HEK293 (cell line): ENCODE measurements around the gene PACS1.

Experiments used
- CTCF ChIA-PET: fragments of 350-600 bp; formaldehyde crosslinking; extraction: SDS; loops from one replicate; lab custom pipeline; 2021; ENCODE audit warnings: antibody characterized with exemption; lab: Yijun Ruan, JAX
- POLR2A ChIA-PET: fragments of 300-600 bp; formaldehyde crosslinking; extraction: SDS; loops from one replicate; lab custom pipeline; 2020; ENCODE audit warnings: antibody characterized with exemption, inconsistent platforms; lab: Yijun Ruan, JAX
- H3K27ac ChIP-seq: fragments of 200-500 bp; sonication (Bioruptor generic); 2 replicates; pipeline ENCODE4 v1.5.1; 2014; ENCODE audit warnings: low read depth, low read length, control low read depth, inconsistent platforms; ENCODE audit errors: extremely low read depth
- H3K36me3 ChIP-seq, 2 experiments: fragments of 200-500 bp in 1 of 2; sonication (Bioruptor generic) in 1 of 2; 1 replicate in 1 of 2; 2 replicates in 1 of 2; pipeline ENCODE4 v1.5.1; 2014 to 2017; ENCODE audit warnings: inconsistent platforms in 2 of 2, low read length in 2 of 2; ENCODE audit not compliant: control insufficient read depth in 2 of 2, insufficient read depth in 1 of 2
- H3K4me1 ChIP-seq: fragments of 200-500 bp; sonication (Bioruptor generic); 2 replicates; pipeline ENCODE4 v1.5.1; 2014; ENCODE audit warnings: mild to moderate bottlenecking, low read length, inconsistent platforms; ENCODE audit not compliant: control insufficient read depth, insufficient read depth
- H3K4me3 ChIP-seq: 2 replicates; pipeline ENCODE4 v1.5.1; 2011; ENCODE audit warnings: low read depth, mild to moderate bottlenecking, control low read depth, low read length, moderate library complexity
- H3K9me3 ChIP-seq: fragments of 200-500 bp; sonication (Bioruptor generic); 2 replicates; pipeline ENCODE4 v1.5.1; 2014; ENCODE audit warnings: low read depth, low read length, inconsistent platforms; ENCODE audit not compliant: control insufficient read depth, insufficient read depth
- BCL11B ChIP-seq: fragments of 450-650 bp; formaldehyde crosslinking; IDR thresholded peaks from 2 replicates; pipeline ENCODE4 v1.5.1; 2016; ENCODE audit warnings: low read depth, missing biosample characterization, missing genetic modification characterization
- FEZF1 ChIP-seq: fragments of 450-650 bp; formaldehyde crosslinking; IDR thresholded peaks from 2 replicates; pipeline ENCODE4 v1.5.1; 2016; ENCODE audit warnings: missing biosample characterization, missing genetic modification characterization
- GLIS2 ChIP-seq: fragments of 450-650 bp; formaldehyde crosslinking; IDR thresholded peaks from 2 replicates; pipeline ENCODE4 v1.5.1; 2016; ENCODE audit warnings: missing biosample characterization, missing genetic modification characterization
- MZF1 ChIP-seq: fragments of 450-650 bp; formaldehyde crosslinking; IDR thresholded peaks from 2 replicates; pipeline ENCODE4 v1.5.1; 2017; ENCODE audit warnings: missing biosample characterization, missing genetic modification characterization, borderline replicate concordance
- SCRT2 ChIP-seq: fragments of 450-650 bp; formaldehyde crosslinking; IDR thresholded peaks from 2 replicates; pipeline ENCODE4 v1.5.1; 2016; ENCODE audit warnings: missing biosample characterization, missing genetic modification characterization
- TRIM28 ChIP-seq: IDR thresholded peaks from 2 replicates; pipeline ENCODE4 v1.6.1; 2011; ENCODE audit warnings: low read length, control low read depth, borderline replicate concordance
- ZBTB20 ChIP-seq: fragments of 450-650 bp; formaldehyde crosslinking; IDR thresholded peaks from 2 replicates; pipeline ENCODE4 v1.5.1; 2016; ENCODE audit warnings: missing biosample characterization, missing genetic modification characterization
- ZEB2 ChIP-seq: fragments of 450-650 bp; formaldehyde crosslinking; IDR thresholded peaks from 2 replicates; pipeline ENCODE4 v1.5.1; 2016; ENCODE audit warnings: missing biosample characterization, missing genetic modification characterization
- ZFP37 ChIP-seq: fragments of 450-650 bp; formaldehyde crosslinking; IDR thresholded peaks from 2 replicates; pipeline ENCODE4 v1.5.1; 2016; ENCODE audit warnings: missing biosample characterization, missing genetic modification characterization
- ZNF2 ChIP-seq: fragments of 450-650 bp; formaldehyde crosslinking; IDR thresholded peaks from 2 replicates; pipeline ENCODE4 v1.5.1; 2016; ENCODE audit warnings: missing biosample characterization, missing genetic modification characterization
- ZNF202 ChIP-seq: fragments of 450-650 bp; formaldehyde crosslinking; IDR thresholded peaks from 2 replicates; pipeline ENCODE4 v1.5.1; 2016; ENCODE audit warnings: missing biosample characterization, missing genetic modification characterization, borderline replicate concordance
- ZNF214 ChIP-seq: fragments of 450-650 bp; formaldehyde crosslinking; IDR thresholded peaks from 2 replicates; pipeline ENCODE4 v1.5.1; 2017; ENCODE audit warnings: missing biosample characterization, mild to moderate bottlenecking, missing genetic modification characterization, borderline replicate concordance
- ZNF266 ChIP-seq: fragments of 450-650 bp; formaldehyde crosslinking; IDR thresholded peaks from 2 replicates; pipeline ENCODE4 v1.5.1; 2016; ENCODE audit warnings: missing biosample characterization, missing genetic modification characterization, low read depth
- ZNF292 ChIP-seq: fragments of 450-650 bp; formaldehyde crosslinking; IDR thresholded peaks from 2 replicates; pipeline ENCODE4 v1.5.1; 2016; ENCODE audit warnings: low read depth, missing biosample characterization, missing genetic modification characterization, borderline replicate concordance
- ZNF354C ChIP-seq: fragments of 450-650 bp; formaldehyde crosslinking; IDR thresholded peaks from 2 replicates; pipeline ENCODE4 v1.5.1; 2016; ENCODE audit warnings: missing biosample characterization, missing genetic modification characterization, low read depth, borderline replicate concordance
- ZNF37A ChIP-seq: fragments of 450-650 bp; IDR thresholded peaks from 2 replicates; pipeline ENCODE4 v1.5.1; 2018; ENCODE audit warnings: missing biosample characterization, missing genetic modification characterization
- ZNF558 ChIP-seq: fragments of 450-650 bp; formaldehyde crosslinking; IDR thresholded peaks from 2 replicates; pipeline ENCODE4 v1.5.1; 2016; ENCODE audit warnings: missing biosample characterization, missing genetic modification characterization
- ZNF585B ChIP-seq: fragments of 450-650 bp; formaldehyde crosslinking; IDR thresholded peaks from 2 replicates; pipeline ENCODE4 v1.5.1; 2016; ENCODE audit warnings: missing biosample characterization, missing genetic modification characterization
- ZNF610 ChIP-seq: fragments of 450-650 bp; formaldehyde crosslinking; IDR thresholded peaks from 2 replicates; pipeline ENCODE4 v1.5.1; 2016; ENCODE audit warnings: missing biosample characterization, missing genetic modification characterization, borderline replicate concordance
- ZNF621 ChIP-seq: fragments of 450-650 bp; formaldehyde crosslinking; IDR thresholded peaks from 2 replicates; pipeline ENCODE4 v1.5.1; 2017; ENCODE audit warnings: missing biosample characterization, missing genetic modification characterization
- ZNF830 ChIP-seq: fragments of 450-650 bp; IDR thresholded peaks from 2 replicates; pipeline ENCODE4 v1.5.0; 2018; ENCODE audit warnings: missing biosample characterization, missing genetic modification characterization, low read depth, mild to moderate bottlenecking, moderate library complexity
- ZSCAN23 ChIP-seq: fragments of 450-650 bp; formaldehyde crosslinking; IDR thresholded peaks from 2 replicates; pipeline ENCODE4 v1.5.1; 2016; ENCODE audit warnings: missing biosample characterization, missing genetic modification characterization
- ZXDB ChIP-seq: fragments of 450-650 bp; formaldehyde crosslinking; IDR thresholded peaks from 2 replicates; pipeline ENCODE4 v1.5.1; 2016; ENCODE audit warnings: missing biosample characterization, missing genetic modification characterization
- TF ChIP-seq, protein P1 (sequence below): fragments of 450-650 bp; formaldehyde crosslinking; IDR thresholded peaks from 2 replicates; pipeline ENCODE4 v1.5.1; 2017; ENCODE audit warnings: missing biosample characterization, missing genetic modification characterization
- TF ChIP-seq, protein P2 (sequence below): fragments of 450-650 bp; formaldehyde crosslinking; optimal IDR thresholded peaks from 2 replicates; pipeline ENCODE3; 2016; ENCODE audit warnings: missing biosample characterization, mild to moderate bottlenecking, missing genetic modification characterization
- TF ChIP-seq, protein P3 (sequence below): fragments of 450-650 bp; formaldehyde crosslinking; IDR thresholded peaks from 2 replicates; pipeline ENCODE4 v1.5.1; 2017; ENCODE audit warnings: missing biosample characterization, missing genetic modification characterization
- TF ChIP-seq, protein P4 (sequence below): fragments of 450-650 bp; IDR thresholded peaks from 2 replicates; pipeline ENCODE4 v1.5.1; 2018; ENCODE audit warnings: missing biosample characterization, mild to moderate bottlenecking, missing genetic modification characterization
- TF ChIP-seq, protein P5 (sequence below): IDR thresholded peaks from 2 replicates; pipeline ENCODE4 v1.6.1; 2011; ENCODE audit warnings: mild to moderate bottlenecking, low read depth, low read length, borderline replicate concordance

Gene PACS1

DNA sequence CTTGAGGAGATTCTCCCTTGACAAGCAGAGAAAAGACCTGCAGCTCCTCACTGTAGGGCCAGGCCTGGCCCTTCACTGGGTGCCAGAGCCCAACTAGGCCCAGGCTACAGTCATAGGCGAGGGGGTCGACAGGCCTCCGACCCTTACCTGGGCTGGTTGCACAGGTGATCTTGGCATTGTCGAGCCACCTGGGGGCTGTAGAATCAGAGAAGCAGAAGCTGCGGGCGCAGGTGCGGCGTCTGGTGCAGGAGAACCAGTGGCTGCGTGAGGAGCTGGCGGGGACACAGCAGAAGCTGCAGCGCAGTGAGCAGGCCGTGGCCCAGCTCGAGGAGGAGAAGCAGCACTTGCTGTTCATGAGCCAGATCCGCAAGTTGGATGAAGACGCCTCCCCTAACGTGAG is 191.5 kb downstream of the PACS1 start (continued):
- TF ChIP-seq, protein P1, sequence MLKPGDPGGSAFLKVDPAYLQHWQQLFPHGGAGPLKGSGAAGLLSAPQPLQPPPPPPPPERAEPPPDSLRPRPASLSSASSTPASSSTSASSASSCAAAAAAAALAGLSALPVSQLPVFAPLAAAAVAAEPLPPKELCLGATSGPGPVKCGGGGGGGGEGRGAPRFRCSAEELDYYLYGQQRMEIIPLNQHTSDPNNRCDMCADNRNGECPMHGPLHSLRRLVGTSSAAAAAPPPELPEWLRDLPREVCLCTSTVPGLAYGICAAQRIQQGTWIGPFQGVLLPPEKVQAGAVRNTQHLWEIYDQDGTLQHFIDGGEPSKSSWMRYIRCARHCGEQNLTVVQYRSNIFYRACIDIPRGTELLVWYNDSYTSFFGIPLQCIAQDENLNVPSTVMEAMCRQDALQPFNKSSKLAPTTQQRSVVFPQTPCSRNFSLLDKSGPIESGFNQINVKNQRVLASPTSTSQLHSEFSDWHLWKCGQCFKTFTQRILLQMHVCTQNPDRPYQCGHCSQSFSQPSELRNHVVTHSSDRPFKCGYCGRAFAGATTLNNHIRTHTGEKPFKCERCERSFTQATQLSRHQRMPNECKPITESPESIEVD (tag by site-specific recombination), result no peak
- no peak for TF ChIP-seq GLIS2 (tag by site-specific recombination)
- no peak for TF ChIP-seq ZXDB (tag by site-specific recombination)
- TF ChIP-seq ZSCAN23 (tag by site-specific recombination), result no peak
- TF ChIP-seq FEZF1 (tag by site-specific recombination), result no peak

DNA sequence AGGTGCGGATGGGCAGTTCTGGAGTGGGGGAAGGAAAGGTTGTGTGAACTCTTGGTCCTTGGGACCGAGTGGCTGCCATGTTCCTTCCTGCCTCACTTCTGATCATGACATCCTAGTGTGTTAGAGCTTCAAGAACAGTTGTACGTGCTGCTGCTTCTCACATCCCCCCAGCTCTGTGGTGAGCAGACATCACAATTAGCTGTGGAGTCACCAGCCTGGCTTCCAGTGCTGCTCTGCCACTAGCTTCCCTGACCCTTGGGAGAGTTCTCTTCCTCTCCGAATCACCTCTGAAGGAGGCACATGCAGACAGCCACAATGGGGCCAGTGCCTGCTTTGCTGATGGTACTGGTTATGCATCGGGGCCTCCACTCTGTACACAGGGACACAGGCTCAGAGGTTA is 192.1 kb downstream of the PACS1 start:
- peaks cover 3 to 79% of the 10 kb centered on the region in 2 experiments; a peak in 1 of 3 replicates for H3K36me3 ChIP-seq
- CTCF ChIA-PET, result interaction anchor here (0.7 to 2.5 kb wide), 3 partner anchors 19 to 186 kb away, joined by 3 to 15 read pairs (median 4); no protein-coding TSS in a partner anchor
- H3K4me1 ChIP-seq, result no peaks in the 10 kb centered on the region
- no peak overlapping the region for H3K4me3 ChIP-seq
- H3K27ac ChIP-seq, result no peak overlapping the region
- no peak for TF ChIP-seq ZNF2 (tag by site-specific recombination)
- no peak for TF ChIP-seq ZNF830 (tag by site-specific recombination)
- no peak for TF ChIP-seq ZNF266 (tag by site-specific recombination)
- TF ChIP-seq ZFP37 (tag by site-specific recombination), result no peak
- TF ChIP-seq, protein P2, sequence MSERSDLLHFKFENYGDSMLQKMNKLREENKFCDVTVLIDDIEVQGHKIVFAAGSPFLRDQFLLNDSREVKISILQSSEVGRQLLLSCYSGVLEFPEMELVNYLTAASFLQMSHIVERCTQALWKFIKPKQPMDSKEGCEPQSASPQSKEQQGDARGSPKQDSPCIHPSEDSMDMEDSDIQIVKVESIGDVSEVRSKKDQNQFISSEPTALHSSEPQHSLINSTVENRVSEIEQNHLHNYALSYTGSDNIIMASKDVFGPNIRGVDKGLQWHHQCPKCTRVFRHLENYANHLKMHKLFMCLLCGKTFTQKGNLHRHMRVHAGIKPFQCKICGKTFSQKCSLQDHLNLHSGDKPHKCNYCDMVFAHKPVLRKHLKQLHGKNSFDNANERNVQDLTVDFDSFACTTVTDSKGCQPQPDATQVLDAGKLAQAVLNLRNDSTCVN (tag by site-specific recombination), result no peak
- no peak for TF ChIP-seq MZF1 (tag by site-specific recombination)
- TF ChIP-seq, protein P3, sequence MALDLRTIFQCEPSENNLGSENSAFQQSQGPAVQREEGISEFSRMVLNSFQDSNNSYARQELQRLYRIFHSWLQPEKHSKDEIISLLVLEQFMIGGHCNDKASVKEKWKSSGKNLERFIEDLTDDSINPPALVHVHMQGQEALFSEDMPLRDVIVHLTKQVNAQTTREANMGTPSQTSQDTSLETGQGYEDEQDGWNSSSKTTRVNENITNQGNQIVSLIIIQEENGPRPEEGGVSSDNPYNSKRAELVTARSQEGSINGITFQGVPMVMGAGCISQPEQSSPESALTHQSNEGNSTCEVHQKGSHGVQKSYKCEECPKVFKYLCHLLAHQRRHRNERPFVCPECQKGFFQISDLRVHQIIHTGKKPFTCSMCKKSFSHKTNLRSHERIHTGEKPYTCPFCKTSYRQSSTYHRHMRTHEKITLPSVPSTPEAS (tag by site-specific recombination), result no peak
- no peak for TF ChIP-seq ZNF214
- no peak for TF ChIP-seq TRIM28
- TF ChIP-seq, protein P4, sequence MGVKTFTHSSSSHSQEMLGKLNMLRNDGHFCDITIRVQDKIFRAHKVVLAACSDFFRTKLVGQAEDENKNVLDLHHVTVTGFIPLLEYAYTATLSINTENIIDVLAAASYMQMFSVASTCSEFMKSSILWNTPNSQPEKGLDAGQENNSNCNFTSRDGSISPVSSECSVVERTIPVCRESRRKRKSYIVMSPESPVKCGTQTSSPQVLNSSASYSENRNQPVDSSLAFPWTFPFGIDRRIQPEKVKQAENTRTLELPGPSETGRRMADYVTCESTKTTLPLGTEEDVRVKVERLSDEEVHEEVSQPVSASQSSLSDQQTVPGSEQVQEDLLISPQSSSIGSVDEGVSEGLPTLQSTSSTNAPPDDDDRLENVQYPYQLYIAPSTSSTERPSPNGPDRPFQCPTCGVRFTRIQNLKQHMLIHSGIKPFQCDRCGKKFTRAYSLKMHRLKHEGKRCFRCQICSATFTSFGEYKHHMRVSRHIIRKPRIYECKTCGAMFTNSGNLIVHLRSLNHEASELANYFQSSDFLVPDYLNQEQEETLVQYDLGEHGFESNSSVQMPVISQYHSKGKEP (tag by site-specific recombination), result no peak
- POLR2A ChIA-PET, result no interaction called here
- no peaks in the 10 kb centered on the region for H3K9me3 ChIP-seq

DNA sequence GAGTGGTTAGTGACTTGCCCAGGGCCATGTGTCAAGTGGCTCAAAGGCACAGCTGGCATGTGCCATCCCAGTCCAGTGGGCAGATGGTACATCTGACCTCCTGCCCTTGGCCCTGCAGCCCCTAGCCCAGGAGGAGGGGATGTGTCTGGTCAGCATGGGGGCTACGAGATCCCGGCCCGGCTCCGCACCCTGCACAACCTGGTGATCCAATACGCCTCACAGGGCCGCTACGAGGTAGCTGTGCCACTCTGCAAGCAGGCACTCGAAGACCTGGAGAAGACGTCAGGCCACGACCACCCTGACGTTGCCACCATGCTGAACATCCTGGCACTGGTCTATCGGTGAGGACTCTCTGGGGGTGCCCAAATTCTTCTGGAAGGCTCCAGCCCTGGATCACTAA is 192.6 kb downstream of the PACS1 start:
- Histone ChIP-seq H3K27ac (no peak overlapping the region), H3K36me3 (peaks cover 3 to 79% of the 10 kb centered on the region in 2 experiments; a peak in 1 of 3 replicates), H3K9me3 (no peaks in the 10 kb centered on the region), H3K4me1 (no peaks in the 10 kb centered on the region), H3K4me3 (no peak overlapping the region)
- POLR2A ChIA-PET, result interaction anchor here (1.2 kb wide), 1 partner anchor 40 kb away, joined by 3 read pairs; no protein-coding TSS in a partner anchor
- TF ChIP-seq ZNF292 (tag by site-specific recombination), result no peak
- no peak for TF ChIP-seq ZBTB20 (tag by site-specific recombination)
- TF ChIP-seq ZNF585B, result no peak
- no peak for TF ChIP-seq ZNF621 (tag by site-specific recombination)
- TF ChIP-seq, protein P5, sequence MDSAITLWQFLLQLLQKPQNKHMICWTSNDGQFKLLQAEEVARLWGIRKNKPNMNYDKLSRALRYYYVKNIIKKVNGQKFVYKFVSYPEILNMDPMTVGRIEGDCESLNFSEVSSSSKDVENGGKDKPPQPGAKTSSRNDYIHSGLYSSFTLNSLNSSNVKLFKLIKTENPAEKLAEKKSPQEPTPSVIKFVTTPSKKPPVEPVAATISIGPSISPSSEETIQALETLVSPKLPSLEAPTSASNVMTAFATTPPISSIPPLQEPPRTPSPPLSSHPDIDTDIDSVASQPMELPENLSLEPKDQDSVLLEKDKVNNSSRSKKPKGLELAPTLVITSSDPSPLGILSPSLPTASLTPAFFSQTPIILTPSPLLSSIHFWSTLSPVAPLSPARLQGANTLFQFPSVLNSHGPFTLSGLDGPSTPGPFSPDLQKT, result no peak
- no peak for TF ChIP-seq BCL11B (tag by site-specific recombination)
- TF ChIP-seq ZNF610 (tag by site-specific recombination), result no peak
- no peak for TF ChIP-seq ZEB2
- TF ChIP-seq ZNF558, result no peak
- TF ChIP-seq ZNF37A (tag by site-specific recombination), result no peak
- no peak for TF ChIP-seq ZNF354C (tag by site-specific recombination)
- no peak for TF ChIP-seq SCRT2
- no peak for TF ChIP-seq ZNF202 (tag by site-specific recombination)
- CTCF ChIA-PET, result interaction anchor here (0.6 to 2.5 kb wide), 4 partner anchors 22 to 186 kb away, joined by 3 to 15 read pairs (median 5); partner anchors contain the start of gene YIF1A
